Peyer's patch (tissue), 4 donors: ENCODE measurements around the gene DDIT3. TPM values are rescaled to one million over a fixed set of nuclear protein-coding genes. Genes with fewer than 3 reads are reported as not detected.

Experiments used
- DNase-seq, 3 donors: peaks; one replicate each; pipeline ENCODE4 v3.0.0-alpha.2; 2017 to 2019
- H3K27ac ChIP-seq, 4 donors: fragments of 200-600 bp; sonication (generic); one replicate each; pipeline ENCODE4 v1.5.1; 2016 to 2019
- H3K27me3 ChIP-seq, 2 donors: fragments of 200-600 bp; sonication (generic); one replicate each; pipeline ENCODE4 v1.5.1; 2019
- H3K36me3 ChIP-seq, 3 donors: fragments of 200-600 bp; sonication (generic); one replicate each; pipeline ENCODE4 v1.5.1; 2016 to 2019
- H3K4me1 ChIP-seq, 4 donors: fragments of 200-600 bp; sonication (generic); one replicate each; pipeline ENCODE4 v1.5.1; 2016 to 2019
- H3K4me3 ChIP-seq, 4 donors: fragments of 200-600 bp; sonication (generic); 1 replicate in 3 of 4; 2 replicates in 1 of 4; pipeline ENCODE4 v1.5.1; 2016 to 2019; ENCODE audit warnings: mild to moderate bottlenecking in 1 of 4
- H3K9me3 ChIP-seq, 4 donors: fragments of 200-600 bp; sonication (generic); one replicate each; pipeline ENCODE4 v1.5.1; 2016 to 2019; ENCODE audit warnings: mild to moderate bottlenecking in 1 of 4
- POLR2A ChIP-seq, 2 donors: fragments of 450-650 bp; IDR thresholded peaks; one replicate each; pipeline ENCODE4 v1.5.1; 2017; ENCODE audit warnings: antibody characterized with exemption in 2 of 2, mild to moderate bottlenecking in 2 of 2, moderate library complexity in 2 of 2
- total RNA-seq, 4 donors: library from RNA; depleted of rRNA; stranded (reverse); fragments of >200 nt; gene quantifications; one replicate each; pipeline ENCODE4 v1.1.0, GENCODE V29; 2016
- TF ChIP-seq, protein P1 (sequence below), 6 experiments: fragments of 450-650 bp in 4 of 6; fragments of 200-600 bp in 2 of 6; sonication (generic) in 1 of 6; IDR thresholded peaks; one replicate each; pipeline ENCODE4 v1.5.1; 2017 to 2019; ENCODE audit warnings: antibody characterized with exemption in 6 of 6, mild to moderate bottlenecking in 3 of 6, moderate library complexity in 1 of 6

Gene DDIT3
- total RNA-seq, 4 donors from 2014 or later = 9.1 to 44.6 (median 24.0) TPM

DNA sequence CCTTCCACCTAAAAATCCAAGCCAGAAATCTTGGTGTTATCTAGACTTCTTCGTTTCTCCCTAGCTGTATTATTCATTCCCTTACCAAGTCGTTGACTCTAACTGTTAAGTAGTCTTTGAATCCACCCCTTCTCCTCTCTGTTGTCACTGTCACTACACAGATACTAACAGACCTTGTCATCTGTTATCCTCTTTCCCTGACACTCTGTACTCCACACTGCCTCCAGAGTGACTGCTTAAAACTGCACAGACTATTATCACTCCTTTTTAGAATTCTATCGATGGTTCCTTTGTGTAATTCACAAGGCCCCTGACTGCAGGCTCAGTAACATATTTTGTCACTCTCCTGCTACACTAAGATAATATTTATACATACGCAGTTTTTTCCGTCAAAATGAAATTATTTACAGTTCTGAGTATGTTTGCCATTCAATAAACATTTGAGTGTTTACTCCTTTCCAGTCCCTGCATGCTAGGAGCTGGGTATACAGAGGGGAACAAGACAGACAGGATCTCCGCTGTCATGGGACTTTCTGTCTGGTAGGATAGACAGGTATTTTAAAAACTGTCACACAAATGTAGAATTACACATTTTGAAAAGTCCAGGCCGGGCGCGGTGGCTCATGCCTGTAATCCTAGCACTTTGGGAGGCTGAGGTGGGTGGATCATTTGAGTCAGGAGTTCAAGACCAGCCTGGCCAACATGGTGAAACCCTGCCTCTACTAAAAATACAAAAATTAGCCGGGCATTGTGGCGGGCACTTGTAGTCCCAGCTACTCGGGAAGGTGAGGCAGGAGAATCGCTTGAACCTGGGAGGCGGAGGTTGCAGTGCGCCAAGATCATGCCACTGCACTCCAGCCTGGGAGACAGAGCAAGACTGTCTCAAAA is 28.7 kb downstream of the DDIT3 start:
- no peak for DNase-seq
- TF ChIP-seq, protein P1, sequence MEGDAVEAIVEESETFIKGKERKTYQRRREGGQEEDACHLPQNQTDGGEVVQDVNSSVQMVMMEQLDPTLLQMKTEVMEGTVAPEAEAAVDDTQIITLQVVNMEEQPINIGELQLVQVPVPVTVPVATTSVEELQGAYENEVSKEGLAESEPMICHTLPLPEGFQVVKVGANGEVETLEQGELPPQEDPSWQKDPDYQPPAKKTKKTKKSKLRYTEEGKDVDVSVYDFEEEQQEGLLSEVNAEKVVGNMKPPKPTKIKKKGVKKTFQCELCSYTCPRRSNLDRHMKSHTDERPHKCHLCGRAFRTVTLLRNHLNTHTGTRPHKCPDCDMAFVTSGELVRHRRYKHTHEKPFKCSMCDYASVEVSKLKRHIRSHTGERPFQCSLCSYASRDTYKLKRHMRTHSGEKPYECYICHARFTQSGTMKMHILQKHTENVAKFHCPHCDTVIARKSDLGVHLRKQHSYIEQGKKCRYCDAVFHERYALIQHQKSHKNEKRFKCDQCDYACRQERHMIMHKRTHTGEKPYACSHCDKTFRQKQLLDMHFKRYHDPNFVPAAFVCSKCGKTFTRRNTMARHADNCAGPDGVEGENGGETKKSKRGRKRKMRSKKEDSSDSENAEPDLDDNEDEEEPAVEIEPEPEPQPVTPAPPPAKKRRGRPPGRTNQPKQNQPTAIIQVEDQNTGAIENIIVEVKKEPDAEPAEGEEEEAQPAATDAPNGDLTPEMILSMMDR (IDR thresholded peaks at IDR 0.05) = peak in 1 of 6 experiments; percentile 17
- TF ChIP-seq POLR2A (IDR thresholded peaks at IDR 0.05) = no peak
- H3K4me3 ChIP-seq = no peak overlapping the region
- H3K36me3 ChIP-seq = peaks cover 0 to 31% (median 0%) of the 10 kb centered on the region in 3 donors
- no peaks in the 10 kb centered on the region for H3K9me3 ChIP-seq
- no peaks in the 10 kb centered on the region for H3K27me3 ChIP-seq
- H3K4me1 ChIP-seq = peaks cover 0 to 9% (median 3%) of the 10 kb centered on the region in 4 donors
- no peak overlapping the region for H3K27ac ChIP-seq

DNA sequence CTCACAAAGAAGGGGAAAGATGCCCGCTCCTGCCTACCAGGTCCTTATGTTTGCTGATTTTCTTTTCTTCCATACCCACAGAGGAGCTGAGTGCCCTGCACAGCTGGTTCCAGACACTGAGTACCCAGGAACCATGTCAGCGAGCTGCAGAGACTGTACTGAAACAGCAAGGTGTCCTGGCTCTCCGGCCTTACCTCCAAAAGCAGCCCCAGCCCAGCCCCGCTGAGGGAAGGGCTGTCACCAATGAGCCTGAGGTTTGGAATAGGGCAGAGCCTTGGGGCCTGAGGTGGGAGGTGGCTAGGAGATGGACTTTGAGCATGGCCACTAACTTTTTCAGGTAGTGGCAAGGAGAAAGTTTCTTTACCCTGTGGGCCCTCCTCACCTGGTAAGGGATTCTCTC is 30.2 kb downstream of the DDIT3 start:
- Histone ChIP-seq H3K27ac (no peak overlapping the region), H3K4me3 (no peak overlapping the region), H3K9me3 (no peaks in the 10 kb centered on the region), H3K4me1 (peaks cover 0 to 9% (median 3%) of the 10 kb centered on the region in 4 donors), H3K27me3 (no peaks in the 10 kb centered on the region), H3K36me3 (peaks cover 0 to 31% (median 0%) of the 10 kb centered on the region in 3 donors)
- no peak for DNase-seq
- no peak for TF ChIP-seq POLR2A (IDR thresholded peaks at IDR 0.05)
- TF ChIP-seq, protein P1 (IDR thresholded peaks at IDR 0.05) = no peak

DNA sequence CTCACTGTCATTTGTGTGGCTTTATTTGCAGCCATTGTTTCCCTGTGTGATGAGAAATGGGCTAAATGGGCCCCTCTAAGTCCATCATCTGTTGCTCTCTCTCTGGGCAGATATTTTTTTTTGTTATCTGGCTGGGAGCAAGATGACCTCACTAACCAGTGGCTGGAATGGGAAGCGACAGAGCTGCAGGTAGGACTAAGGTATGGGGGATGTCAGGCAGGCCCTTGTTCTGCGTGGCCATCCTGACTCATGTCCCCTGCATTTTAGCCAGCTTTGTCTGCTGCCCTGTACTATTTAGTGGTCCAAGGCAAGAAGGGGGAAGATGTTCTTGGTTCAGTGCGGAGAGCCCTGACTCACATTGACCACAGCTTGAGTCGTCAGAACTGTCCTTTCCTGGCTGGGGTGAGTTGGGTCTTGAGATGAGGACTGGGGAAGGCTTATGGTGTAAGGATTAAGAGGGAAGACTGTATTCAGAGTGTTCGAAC is 31.1 kb downstream of the DDIT3 start:
- Histone ChIP-seq H3K27ac (no peak overlapping the region), H3K4me3 (peak overlapping the region in 1 of 4 donors; percentile 72), H3K4me1 (peaks cover 0 to 9% (median 3%) of the 10 kb centered on the region in 4 donors), H3K9me3 (no peaks in the 10 kb centered on the region), H3K36me3 (peaks cover 0 to 31% (median 0%) of the 10 kb centered on the region in 3 donors), H3K27me3 (no peaks in the 10 kb centered on the region)
- DNase-seq = no peak
- TF ChIP-seq, protein P1 (IDR thresholded peaks at IDR 0.05) = no peak
- no peak for TF ChIP-seq POLR2A (IDR thresholded peaks at IDR 0.05)

DNA sequence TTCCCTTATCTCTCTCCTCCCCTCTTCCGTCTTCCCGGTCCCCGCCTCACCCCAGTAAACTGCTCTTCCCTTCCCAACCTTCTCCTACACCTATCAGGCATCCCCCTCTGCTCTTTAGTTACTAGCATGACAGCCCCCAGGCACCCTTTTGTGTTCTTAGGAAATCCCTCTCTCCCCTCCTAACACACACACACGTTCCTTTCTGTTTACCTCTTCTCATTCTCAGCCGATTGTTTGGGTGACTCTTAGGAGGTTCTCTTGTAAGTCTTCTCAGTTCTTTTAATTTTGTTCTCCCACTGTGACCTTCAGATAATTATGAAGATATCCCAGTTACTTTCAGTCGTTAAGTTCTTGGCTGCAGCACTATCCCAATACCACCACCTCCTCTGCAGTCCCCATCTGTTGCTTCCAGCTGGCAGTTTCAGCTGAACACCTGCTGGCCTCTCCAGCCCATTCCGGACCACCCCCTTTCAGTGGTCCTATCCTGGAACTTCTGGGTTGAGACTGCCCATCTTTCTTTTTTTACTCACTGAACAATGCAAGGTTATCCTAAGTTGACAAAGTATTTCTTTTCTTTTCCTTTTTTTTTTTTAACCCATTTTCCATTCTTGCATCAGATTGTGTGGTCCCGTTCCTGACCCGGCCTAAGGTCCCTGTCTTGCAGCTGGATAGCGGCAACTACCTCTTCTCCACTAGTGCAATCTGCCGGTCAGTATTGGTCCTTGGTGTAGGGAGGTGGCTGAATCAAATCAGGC is 31.7 kb downstream of the DDIT3 start:
- peak overlapping the region; percentile 69 to 75 (median 71) for H3K4me3 ChIP-seq
- TF ChIP-seq POLR2A (IDR thresholded peaks at IDR 0.05) = no peak
- TF ChIP-seq, protein P1 (IDR thresholded peaks at IDR 0.05) = no peak
- DNase-seq = no peak
- H3K4me1 ChIP-seq = peaks cover 0 to 9% (median 3%) of the 10 kb centered on the region in 4 donors
- H3K9me3 ChIP-seq = no peaks in the 10 kb centered on the region
- H3K36me3 ChIP-seq = peaks cover 0 to 31% (median 0%) of the 10 kb centered on the region in 3 donors
- no peaks in the 10 kb centered on the region for H3K27me3 ChIP-seq
- peak overlapping the region; percentile 75 to 84 (median 82) for H3K27ac ChIP-seq

DNA sequence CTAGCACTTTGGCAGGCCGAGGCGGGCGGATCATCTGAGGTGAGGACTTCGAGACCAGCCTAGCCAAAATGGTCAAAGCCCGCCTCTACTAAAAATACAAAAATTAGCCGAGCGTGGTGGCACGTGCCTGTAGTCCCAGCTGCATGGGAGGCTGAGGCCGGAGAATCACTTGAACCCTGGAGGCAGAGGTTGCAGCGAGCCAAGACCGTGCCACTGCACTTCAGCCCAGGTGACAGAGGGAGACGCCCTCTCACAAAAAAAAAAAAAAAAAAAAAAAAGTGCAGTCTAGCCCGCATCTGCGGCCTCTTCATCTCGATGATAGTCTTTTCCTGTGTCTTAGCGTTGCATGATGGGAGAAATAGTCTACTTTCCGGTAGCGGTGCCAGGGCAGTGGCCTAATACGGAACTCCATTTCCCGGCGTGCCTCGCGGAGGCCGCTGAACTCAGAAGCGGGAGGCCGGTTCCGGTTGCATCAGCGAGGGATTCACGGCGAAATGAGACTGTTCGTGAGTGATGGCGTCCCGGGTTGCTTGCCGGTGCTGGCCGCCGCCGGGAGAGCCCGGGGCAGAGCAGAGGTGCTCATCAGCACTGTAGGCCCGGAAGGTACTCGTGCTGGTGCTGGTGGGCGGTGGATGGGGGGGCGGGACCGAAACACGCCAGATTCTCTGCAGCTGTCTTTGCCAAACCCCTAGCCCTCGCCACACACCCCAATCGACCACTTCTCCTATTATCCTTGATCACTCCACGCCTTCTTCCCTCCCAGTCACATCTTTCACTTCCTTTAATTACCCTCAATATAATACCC is 32.5 kb downstream of the DDIT3 start, which contains the start of gene MARS1:
TSS of gene MARS1 (plus strand) at position 472 of the 805 bp plus-strand sequence. CDS start at position 495, 23 bp downstream.
- H3K36me3 ChIP-seq = peaks cover 0 to 29% (median 0%) of the 10 kb centered on the region in 3 donors

More for the DNA sequence above, 32.5 kb downstream of the DDIT3 start, which contains the start of gene MARS1:
- peak; percentile 40 to 53 for TF ChIP-seq POLR2A (IDR thresholded peaks at IDR 0.05)
- TF ChIP-seq, protein P1 (IDR thresholded peaks at IDR 0.05) = peak in 3 of 6 experiments; percentile 12 to 14 (median 13)
- H3K4me3 ChIP-seq = peak within 1 kb of the TSS; percentile 69 to 75 (median 71)
- H3K4me1 ChIP-seq = peaks cover 0 to 9% (median 3%) of the 10 kb centered on the region in 4 donors
- H3K27me3 ChIP-seq = no peaks in the 10 kb centered on the region
- no peaks in the 10 kb centered on the region for H3K9me3 ChIP-seq
- DNase-seq = peak; percentile 93 to 98 (median 96)
- H3K27ac ChIP-seq = peak within 1 kb of the TSS; percentile 75 to 84 (median 82)
